ENCODE measurements around the gene CARD19.

- TF ChIP-seq EP300 (IDR thresholded peaks at IDR 0.05; ENCODE audit: borderline replicate concordance in 1 of 2, low read depth in 2 of 2, low read length in 2 of 2) = no peak
- TF ChIP-seq POLR2AphosphoS5 (IDR thresholded peaks at IDR 0.05; ENCODE audit: low read depth, low read length) = no peak
- TF ChIP-seq MAX (IDR thresholded peaks at IDR 0.05) = no peak
- TF ChIP-seq NRF1 (IDR thresholded peaks at IDR 0.05; ENCODE audit: low read depth, low read length) = no peak
- no peak for TF ChIP-seq CTCF (IDR thresholded peaks at IDR 0.05; ENCODE audit: control extremely low read depth in 1 of 3, insufficient read depth in 1 of 3, low read depth in 1 of 3, low read length in 3 of 3)
- TF ChIP-seq YY1 (IDR thresholded peaks at IDR 0.05; ENCODE audit: low read depth, low read length) = no peak
- TF ChIP-seq EZH2 (IDR thresholded peaks at IDR 0.05; ENCODE audit: low read depth, low read length, severe bottlenecking) = no peak
- no peak for TF ChIP-seq CHD2 (IDR thresholded peaks at IDR 0.05; ENCODE audit: low read length)
- no peak for TF ChIP-seq PHF8 (conservative IDR thresholded peaks at IDR 0.05; ENCODE audit: low read depth, low read length)
- no peak for TF ChIP-seq JUND (IDR thresholded peaks at IDR 0.05; ENCODE audit: low read length)
- TF ChIP-seq POLR2A (IDR thresholded peaks at IDR 0.05; ENCODE audit: control extremely low read depth in 1 of 2, low read depth in 2 of 2, low read length in 2 of 2) = no peak
- no peak for TF ChIP-seq ATF2 (IDR thresholded peaks at IDR 0.05; ENCODE audit: low read length)
These were observed 28.8 kb downstream of the CARD19 start for GRCh38 chr9:93124793-93125192.

All from H1 (cell line).